Omental fat pad (tissue), 4 donors: Measurements from ENCODE around the gene RNF182. TPM values are rescaled to one million over a fixed set of nuclear protein-coding genes. Genes with fewer than 3 reads are reported as not detected.
A peak's percentile ranks its signal among the peaks of the same experiment; 100 is the strongest.

ENCODE experiments used
- ATAC-seq: fragments of 150-250 bp; one replicate; pipeline ENCODE4 v1.9.1; 2016; ENCODE audit warnings: mild to moderate bottlenecking, moderate library complexity; ENCODE audit not compliant: low FRiP score
- DNase-seq: peaks from one replicate; pipeline ENCODE4 v3.0.0-alpha.2; 2019; ENCODE audit warnings: low spot score
- CTCF ChIP-seq, 3 donors: fragments of 450-650 bp; IDR thresholded peaks; one replicate each; pipeline ENCODE4 v1.5.1; 2016 to 2017; ENCODE audit warnings: antibody characterized with exemption in 3 of 3, mild to moderate bottlenecking in 3 of 3, moderate library complexity in 2 of 3
- total RNA-seq, 4 donors: library from RNA; depleted of rRNA; stranded (reverse); fragments of >200 nt; gene quantifications; one replicate each; pipeline ENCODE4 v1.1.0, GENCODE V29; 2016

The RNF182 gene
- total RNA-seq, 4 donors from 2014 or later = 0.96 to 2.1 (median 1.9) TPM; not detected in 1

DNA sequence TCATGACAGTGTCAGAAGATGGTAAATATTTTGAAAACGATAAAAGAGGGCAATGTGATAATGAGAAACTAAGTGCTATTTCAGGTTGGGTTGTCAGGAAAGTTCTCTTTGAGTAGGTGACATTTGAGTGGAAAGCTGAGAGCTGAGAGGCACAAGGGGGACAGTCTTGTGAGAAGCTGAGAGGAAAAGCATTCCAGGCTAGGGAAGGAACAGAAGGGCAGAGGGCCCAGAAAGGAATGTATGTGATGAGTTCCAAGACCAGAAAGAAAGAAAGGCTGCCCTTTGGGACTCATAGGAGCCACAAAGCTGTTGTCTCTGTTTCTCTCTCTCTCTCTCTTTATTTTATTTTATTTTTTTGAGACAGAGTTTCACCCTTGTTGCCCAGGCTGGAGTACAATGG is 7.6 kb upstream of the RNF182 start:
- no peak for DNase-seq
- no peak for ATAC-seq
- TF ChIP-seq CTCF (IDR thresholded peaks at IDR 0.05) = no peak

GRCh38 chr6:13918686-13919250 is 6.0 kb upstream of the RNF182 start:
- TF ChIP-seq CTCF (IDR thresholded peaks at IDR 0.05) = no peak
- ATAC-seq (no peak), DNase-seq (no peak)

DNA sequence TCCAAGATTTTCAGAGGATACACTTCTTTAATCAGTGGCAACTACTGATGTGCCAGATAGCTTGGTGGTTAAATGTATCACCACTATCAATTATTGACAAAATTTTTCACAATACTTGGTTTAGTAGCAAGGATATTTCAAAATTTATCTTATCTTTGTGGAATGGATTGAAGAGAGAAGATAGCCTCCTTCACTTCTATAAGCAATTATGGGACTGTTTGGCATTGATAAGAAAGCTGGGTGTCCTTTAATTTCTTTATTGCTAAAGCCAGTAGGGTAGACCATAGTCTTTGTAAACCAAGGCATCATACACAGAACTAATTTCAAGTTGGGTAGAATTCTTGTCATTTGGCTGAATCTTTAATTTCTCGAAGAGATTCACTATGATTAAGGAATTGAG is 4.9 kb upstream of the RNF182 start:
- DNase-seq (no peak), ATAC-seq (no peak)
- no peak for TF ChIP-seq CTCF (IDR thresholded peaks at IDR 0.05)

DNA sequence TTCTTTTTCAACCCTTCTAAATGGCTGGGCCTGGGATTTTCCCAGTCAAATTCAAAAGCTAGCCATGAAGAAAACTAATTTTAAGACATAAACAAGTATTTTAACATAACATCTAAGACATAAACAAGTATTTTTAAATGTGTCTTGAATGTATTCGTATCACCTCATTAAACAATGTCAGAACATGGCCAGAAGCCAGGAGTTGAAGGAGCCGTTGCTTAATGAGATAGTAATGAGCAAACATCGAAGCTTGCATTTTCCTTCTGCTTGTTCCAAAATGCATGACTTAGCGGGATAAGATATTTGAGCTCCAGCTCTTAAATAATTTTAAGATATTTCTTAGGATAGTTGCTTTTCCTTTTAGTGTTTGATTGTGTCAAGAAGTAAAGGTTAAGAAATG is 4.2 kb upstream of the RNF182 start:
- DNase-seq (no peak), ATAC-seq (no peak)
- TF ChIP-seq CTCF (IDR thresholded peaks at IDR 0.05) = no peak

DNA sequence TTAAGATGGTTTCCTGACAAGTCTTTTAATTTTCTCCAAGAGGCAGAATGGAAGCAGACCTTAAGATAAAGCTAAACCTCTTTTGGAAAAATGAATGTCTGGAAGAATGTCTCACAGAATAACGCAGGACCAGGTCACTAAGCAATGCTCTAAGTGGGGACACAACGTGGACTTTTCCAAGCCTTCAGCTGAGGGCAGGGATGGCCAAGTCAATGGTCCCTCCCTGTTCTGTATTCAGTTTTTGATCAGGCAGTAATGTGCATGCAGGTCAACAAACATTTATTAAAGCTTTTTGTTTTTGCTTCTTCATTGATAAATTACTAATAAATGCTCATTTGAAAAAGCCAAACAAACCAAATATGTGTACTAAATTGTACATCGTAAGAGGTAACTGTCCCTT is 2.0 kb upstream of the RNF182 start:
- no peak for ATAC-seq
- DNase-seq = no peak
- no peak for TF ChIP-seq CTCF (IDR thresholded peaks at IDR 0.05)

DNA sequence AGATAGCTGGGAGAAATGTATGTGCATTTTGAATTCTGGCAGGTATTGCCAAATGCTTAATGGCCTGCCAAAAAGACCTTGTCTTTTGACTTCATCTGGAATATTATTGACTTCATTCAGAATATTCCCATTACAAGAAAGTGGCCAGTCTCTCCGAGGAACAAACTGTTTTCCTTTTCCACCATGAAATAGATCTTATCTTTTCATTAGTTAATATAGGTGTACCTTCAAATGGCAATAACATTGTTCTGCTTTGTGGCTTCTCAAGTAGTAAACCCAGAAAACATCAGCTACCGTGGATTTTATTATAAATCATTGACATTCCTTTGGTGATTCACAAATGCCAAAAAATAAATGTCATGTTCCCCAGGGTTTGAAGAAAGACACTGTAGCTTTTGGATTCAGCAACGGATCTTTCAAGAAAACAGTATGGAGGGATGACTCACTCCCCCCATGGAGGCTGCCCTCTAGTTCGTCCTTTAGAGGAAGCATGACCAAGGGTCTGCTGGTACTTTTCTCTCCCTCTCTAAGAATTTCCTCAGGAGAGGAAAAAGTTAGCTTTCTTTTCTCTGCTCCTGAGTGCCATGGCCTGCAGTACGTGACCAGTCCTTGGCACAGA is 1.1 kb upstream of the RNF182 start:
- DNase-seq (no peak), ATAC-seq (peak; percentile 39)
- no peak for TF ChIP-seq CTCF (IDR thresholded peaks at IDR 0.05)
